Stimulated activated CD4-positive, alpha-beta T cell treated with anti-CD3 and anti-CD28 coated beads, Interleukin-12 subunit alpha, Interleukin-12 subunit beta, amount 100 ng/mL, for 24 hours (primary cell): ENCODE data around the gene DXO.
A peak's percentile ranks its signal among the peaks of the same experiment; 100 is the strongest.
"Not testable (repeated sequence)": the region's sequence is repeated elsewhere in the genome, so short reads cannot be mapped to it uniquely, and the experiment has no call there.

ENCODE experiments used
- DNase-seq, 2 experiments: peaks; one replicate each; pipeline ENCODE4 v3.0.0-alpha.2; 2020; ENCODE audit warnings: low read depth in 2 of 2

The DXO gene

DNA sequence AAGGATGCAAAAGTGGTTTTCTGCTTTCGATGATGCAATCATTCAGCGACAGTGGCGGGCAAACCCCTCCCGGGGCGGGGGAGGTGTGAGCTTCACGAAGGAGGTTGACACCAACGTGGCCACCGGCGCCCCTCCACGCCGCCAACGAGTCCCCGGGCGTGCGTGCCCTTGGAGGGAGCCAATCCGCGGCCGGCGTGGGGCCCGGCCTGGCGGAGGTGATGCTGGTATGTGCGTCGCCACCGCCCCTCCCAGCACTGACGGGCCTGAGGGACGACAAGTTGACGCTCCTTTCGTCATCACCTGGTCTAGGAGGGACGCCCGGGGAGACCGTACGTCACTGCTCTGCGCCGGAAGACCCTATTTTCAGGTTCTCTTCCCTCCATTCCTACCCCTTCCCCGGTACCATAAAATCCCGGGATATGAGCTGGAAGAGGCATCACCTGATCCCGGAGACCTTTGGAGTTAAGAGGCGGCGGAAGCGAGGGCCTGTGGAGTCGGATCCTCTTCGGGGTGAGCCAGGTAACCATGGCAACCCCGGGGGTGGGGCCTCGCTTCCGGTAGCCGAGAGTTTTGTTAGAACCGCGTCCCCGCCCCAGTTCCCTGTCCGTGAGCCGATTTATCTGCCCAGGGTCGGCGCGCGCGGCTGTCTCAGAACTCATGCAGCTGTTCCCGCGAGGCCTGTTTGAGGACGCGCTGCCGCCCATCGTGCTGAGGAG, at the start of gene DXO:
TSS of gene DXO (minus strand) at position 146 of the 716 bp plus-strand sequence. CDS start 463 bp downstream, outside the sequence.
- peak; percentile 96 for DNase-seq

DNA sequence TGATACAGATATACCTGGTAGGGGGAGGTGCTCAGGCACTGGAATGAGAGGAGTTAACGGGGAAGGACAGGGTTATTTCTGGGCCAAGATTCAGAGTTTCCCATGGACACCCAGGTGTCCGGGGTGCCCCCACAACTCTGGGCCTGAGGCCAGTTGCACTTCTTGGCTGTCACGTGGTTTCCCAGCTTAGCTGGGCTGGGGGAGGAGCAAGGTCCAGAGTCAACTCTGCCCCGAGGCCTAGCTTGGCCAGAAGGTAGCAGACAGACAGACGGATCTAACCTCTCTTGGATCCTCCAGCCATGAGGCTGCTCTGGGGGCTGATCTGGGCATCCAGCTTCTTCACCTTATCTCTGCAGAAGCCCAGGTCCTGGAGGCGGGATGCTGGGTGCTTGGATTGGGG, 42.6 kb upstream of the DXO start, which contains the start of gene C4B:
TSS of gene C4B (plus strand) at position 249 of the 400 bp plus-strand sequence. CDS start at position 300, 51 bp downstream.
- DNase-seq: not testable (repeated sequence)

DNA sequence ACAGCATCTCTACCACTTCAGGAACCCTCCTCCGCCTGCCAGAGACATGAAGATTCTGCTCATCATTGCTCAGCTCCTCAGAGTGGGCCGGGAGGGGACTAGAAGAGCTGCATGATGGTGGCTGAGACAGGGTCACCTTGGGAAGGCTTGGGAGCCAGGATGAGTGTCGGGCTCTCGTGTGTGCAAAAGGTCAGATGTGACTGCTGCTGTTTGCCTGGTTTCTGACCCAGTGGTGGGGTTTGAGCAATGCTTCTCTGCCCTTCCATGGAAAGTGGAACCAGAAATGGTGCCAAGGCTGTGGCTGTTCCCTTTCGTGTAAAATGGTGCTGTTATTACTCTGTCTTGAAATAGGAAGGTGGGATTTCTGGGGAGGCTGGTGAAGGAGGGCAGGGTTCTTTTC, 41.8 kb upstream of the DXO start:
- not testable (repeated sequence) for DNase-seq

DNA sequence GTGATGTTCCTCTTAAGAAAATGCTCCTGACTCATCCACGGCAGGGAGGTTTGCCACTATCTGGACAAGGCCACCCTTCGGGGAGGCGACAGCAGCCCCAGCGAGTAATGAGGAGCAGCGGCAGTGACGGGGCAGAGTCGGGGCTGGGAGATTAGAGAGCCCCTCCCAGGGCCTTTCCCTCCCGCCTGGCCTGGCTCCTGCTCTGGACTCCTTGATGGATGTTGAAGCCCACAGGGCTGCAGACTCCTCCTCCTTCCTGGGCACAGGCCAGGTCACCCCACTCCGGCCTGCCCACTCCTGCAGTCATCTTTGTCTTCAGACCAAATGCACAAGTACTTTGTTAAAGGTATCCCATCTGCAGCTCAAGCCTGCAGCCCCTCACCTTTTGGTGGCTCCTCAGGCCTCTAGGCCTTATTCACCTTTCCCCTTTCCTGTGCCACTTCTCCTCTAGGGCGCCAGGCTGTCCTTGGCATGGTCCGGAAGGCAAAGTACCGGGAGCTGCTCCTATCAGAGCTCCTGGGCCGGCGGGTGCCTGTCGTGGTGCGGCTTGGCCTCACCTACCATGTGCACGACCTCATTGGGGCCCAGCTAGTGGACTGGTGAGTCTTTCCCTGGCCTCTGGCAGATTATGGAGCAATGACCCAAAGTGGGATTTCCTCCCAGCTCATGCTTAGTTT, 41.1 kb upstream of the DXO start:
- DNase-seq: not testable (repeated sequence)

DNA sequence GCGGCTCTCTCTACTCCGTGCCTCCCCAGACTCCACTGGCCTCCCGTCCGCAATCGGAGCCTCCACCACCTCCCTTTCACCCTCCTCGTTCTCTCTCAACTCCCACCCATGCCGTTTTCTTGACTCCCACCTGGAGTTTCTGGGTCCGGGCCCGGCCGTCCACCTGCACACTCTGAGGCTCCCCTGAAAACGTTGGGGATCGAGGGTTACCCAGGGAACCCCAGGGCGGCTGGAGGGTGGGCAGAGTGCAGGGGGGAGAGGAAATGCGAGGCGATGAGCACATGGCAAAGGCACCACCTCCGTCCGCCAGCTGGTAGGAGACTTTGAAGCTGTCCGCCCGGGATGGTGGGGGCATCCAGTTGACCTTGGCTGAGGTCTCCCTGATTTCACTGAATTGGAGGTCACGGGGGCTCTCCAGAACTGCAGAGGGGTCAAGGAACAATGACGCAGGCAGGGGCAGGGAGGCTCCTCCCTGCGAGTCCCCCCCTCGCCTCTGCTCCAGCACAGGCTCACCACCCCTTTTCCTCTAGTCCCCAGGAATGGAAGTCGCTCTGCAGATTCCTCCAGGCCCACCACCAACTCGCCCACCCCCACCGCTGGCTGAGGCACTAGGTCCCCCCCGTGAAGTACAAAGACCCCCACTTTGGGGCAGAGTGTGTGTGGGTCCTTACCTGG, 39.1 kb upstream of the DXO start:
- not testable (repeated sequence) for DNase-seq

DNA sequence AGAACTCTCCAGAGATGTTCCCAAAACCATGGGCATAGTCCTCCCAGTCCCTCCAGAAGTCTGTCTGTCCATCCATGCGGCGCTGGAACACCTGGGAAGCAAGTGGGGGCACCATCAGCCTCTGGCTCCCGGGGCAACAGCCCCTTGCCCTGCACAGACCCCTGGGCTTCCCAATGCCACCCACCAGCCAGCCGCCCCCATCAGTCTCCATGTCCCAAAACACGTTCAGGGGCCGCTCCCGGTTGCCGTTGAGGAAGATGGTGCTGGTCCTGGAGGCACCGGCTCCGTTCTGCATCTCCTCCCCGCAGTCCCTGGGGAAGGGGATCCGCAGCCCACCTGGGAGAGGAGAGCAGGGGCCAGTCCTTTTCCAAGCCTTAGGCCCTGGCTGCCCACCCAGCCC, 37.6 kb upstream of the DXO start:
- DNase-seq: not testable (repeated sequence)

DNA sequence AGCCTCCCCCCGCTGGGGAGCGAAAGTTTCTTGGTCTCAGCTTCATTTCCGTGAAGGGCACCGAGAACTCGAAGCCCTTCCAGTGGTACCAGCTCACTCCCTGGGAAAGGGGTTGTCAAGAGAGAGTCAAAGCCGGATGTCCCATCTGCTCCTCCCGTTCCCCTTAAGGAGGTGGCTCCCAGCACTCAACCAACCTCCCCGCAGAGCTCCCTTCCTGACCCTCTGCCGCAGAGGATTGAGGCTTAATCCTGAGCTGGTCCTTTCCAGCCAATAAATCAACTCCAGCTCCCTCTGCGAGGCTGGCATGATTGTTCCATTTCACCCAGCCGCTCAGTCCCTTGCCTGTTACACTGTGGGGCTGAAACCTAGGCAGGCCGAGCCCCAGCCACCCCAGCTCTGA, 36.7 kb upstream of the DXO start:
- DNase-seq: not testable (repeated sequence)

DNA sequence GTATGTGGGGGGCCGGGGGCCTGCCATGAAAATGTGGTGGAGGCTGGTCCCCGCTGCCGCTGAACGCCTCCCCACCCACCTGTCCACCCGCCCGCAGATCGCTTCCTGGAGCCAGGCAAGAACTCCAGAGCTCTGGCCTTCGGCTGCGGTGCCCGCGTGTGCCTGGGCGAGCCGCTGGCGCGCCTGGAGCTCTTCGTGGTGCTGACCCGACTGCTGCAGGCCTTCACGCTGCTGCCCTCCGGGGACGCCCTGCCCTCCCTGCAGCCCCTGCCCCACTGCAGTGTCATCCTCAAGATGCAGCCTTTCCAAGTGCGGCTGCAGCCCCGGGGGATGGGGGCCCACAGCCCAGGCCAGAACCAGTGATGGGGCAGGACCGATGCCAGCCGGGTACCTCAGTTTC, 36.1 kb upstream of the DXO start:
- not testable (repeated sequence) for DNase-seq

DNA sequence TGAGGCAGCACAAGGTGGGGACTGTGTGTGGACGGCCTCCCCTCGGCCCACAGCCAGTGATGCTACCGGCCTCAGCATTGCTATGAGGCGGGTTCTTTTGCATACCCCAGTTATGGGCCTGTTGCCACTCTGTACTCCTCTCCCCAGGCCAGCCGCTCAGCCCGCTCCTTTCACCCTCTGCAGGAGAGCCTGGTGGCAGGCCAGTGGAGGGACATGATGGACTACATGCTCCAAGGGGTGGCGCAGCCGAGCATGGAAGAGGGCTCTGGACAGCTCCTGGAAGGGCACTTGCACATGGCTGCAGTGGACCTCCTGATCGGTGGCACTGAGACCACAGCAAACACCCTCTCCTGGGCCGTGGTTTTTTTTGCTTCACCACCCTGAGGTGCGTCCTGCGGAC, 35.1 kb upstream of the DXO start:
- DNase-seq: not testable (repeated sequence)

DNA sequence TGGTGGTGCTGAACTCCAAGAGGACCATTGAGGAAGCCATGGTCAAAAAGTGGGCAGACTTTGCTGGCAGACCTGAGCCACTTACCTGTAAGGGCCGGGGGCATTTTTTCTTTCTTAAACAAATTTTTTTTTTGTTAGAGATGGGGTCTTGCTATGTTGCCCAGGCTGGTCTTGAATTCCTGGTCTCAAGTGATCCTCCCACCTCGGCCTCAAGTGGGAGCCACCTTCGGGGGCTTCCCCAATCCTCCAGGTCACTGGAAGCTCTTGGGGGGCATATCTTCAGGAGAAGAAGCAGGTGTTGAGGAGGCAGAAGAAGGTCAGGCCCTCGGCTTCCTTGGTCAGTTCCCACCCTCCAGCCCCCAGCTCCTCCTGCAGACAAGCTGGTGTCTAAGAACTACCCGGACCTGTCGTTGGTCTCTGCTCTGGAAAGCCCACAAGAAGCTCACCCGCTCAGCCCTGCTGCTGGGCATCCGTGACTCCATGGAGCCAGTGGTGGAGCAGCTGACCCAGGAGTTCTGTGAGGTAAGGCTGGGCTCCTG, 34.1 kb upstream of the DXO start:
- not testable (repeated sequence) for DNase-seq

DNA sequence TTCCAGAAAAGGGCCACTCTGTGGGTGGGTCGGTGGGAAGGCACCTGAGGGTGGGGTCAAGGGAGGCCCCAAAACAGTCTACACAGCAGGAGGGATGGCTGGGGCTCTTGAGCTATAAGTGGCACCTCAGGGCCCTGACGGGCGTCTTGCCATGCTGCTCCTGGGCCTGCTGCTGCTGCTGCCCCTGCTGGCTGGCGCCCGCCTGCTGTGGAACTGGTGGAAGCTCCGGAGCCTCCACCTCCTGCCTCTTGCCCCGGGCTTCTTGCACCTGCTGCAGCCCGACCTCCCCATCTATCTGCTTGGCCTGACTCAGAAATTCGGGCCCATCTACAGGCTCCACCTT, 33.6 kb upstream of the DXO start:
- not testable (repeated sequence) for DNase-seq

DNA sequence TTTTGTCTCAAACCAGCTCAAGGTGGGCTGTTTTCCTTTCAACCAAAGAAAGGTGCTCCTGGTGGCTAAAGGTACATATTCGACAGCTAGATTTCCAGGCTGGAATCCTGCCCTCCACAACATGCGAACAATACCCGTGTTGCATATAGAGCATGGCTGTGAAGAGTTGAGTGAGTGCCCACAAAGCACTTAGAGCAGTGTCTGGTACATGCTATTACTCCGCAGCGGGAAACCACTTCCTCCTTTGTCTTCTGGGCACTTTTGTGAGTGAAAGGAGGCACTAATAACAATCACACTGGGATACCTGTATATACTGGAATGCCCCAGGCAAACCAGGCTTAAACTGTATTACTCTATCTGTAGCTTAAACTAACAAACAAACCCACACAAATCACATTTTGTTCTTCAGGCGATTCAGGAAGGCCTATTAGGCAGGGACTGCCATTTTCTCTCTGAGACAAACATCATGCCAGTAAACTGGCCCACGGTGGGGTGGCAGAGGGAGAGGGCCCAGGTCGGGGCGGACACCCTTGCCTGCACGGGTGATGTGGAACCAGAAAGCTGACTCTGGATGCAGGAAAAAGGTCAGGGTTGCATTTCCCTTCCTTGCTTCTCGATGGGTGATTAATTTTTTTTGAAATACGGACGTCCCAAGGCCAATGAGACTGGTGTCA, 33.1 kb upstream of the DXO start:
- DNase-seq: not testable (repeated sequence)

DNA sequence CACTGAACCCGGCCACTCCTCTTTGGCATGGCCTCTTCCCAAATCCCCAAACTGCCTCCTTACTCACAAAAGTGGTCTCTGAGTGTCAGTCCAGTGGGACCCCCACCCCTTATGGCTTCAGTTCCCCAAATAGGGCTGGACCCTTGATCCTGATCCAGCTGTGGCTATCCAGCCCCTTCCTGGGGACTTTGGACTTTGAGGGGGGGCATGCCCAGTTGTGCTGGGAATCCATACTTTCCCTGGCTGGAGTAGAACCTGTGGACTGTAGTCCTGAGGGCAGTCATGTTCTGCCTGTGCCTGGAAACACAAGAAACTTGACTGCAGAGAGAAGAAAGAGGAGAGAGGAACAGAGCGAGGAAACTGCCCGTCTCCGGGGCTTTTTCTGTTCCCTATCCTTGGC, 32.5 kb upstream of the DXO start:
- DNase-seq: not testable (repeated sequence)

DNA sequence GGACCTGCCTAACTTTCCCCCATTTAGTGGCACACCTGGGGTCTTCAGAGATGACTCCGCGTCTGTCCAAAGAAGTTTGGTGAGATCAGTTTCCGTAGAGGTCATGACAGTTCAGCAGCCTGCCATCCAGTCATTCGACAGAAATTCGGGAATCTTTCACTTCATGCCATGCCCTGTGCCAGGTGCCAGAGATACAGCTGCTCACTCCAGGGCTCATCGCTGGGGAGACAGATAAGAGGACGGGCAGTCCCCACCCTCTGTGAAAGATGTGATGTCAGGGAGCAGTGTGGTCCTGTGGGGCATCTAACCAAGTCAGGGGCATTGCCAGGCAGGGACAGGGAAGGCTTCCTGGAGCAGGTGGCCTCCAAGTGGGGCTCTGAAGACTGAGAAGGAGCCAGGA, 31.4 kb upstream of the DXO start:
- DNase-seq: not testable (repeated sequence)

DNA sequence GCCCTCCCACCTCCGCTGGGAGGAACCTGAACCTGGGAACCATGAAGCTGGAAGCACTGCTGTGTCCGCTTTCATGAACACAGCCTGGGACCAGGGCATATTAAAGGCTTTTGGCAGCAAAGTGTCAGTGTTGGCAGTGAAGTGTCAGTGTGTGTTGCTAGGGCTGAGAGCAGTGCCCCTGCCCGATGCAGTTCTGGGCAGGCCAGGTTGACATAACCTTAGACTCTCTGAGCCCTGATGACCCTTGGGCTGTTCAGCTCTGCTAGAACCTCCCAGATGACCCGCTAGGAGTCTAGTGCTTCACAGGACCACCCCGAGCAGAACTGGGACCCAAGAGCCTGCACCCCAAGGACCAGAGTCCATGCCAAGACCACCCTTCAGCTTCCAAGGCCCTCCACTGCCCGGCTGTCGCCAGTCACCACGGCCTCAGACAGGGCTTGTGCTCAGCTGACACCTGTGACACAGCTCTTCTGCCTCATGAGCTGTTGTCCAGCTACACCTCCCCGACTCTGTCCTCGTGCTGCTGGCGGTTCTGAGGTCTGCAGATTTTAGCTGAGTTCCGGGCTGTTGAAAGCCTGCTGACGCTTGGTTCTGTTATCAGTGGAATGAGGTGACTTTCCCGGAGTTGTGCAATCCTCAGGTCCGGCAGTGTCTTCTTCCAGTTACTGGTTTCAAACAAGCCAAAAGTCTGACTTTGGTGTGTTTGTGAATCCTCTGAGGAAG, 30.8 kb upstream of the DXO start:
- DNase-seq: not testable (repeated sequence)

DNA sequence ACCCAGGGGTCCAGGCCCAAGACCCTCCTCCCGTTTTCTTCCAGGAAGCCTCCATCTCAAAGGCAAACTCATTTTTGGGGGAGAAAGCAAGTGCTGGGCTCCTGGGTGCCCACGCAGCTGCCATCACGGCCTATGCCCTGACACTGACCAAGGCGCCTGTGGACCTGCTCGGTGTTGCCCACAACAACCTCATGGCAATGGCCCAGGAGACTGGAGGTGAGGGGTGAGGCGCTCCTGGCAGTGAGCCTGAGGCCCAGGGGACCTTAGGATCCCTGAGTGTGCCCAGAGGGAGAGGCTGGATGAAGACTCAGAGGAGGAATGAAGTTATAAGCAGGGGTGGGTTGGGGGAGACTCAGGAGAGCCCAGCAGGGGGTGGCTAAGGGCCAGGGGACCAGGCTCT, 24.4 kb upstream of the DXO start:
- DNase-seq: not testable (repeated sequence)

DNA sequence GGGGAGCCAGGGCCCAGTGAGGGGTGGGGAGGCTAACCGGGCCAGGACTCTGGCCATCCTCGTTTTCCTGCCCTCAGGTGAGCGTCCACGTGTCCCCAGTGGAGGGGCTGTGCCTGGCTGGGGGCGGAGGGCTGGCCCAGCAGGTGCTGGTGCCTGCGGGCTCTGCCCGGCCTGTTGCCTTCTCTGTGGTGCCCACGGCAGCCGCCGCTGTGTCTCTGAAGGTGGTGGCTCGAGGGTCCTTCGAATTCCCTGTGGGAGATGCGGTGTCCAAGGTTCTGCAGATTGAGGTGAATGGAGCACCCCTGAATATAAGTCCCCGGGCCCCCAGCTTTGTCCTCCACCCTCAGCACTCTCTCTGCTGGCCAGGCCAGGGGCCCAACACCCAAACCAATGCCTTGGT, 22.5 kb upstream of the DXO start:
- not testable (repeated sequence) for DNase-seq

DNA sequence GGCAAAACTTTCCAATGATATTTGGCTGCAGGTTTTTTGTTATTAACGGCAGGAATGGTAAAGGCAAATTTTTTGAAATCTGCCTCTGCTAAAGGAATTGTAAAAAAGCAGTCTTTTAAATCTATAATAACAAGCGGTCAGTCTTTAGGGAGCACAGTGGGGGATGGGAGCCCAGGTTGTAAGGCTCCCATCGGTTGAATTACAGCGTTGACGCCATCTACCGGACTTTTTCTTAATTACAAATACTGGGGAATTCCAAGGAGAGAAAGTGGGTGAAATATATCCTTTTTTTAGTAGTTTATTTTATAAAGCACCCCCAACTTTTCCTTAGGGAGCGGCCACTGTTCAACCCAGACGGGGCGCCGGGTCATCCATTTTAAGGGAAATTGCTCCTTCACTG, 17.4 kb upstream of the DXO start:
- DNase-seq: not testable (repeated sequence)

DNA sequence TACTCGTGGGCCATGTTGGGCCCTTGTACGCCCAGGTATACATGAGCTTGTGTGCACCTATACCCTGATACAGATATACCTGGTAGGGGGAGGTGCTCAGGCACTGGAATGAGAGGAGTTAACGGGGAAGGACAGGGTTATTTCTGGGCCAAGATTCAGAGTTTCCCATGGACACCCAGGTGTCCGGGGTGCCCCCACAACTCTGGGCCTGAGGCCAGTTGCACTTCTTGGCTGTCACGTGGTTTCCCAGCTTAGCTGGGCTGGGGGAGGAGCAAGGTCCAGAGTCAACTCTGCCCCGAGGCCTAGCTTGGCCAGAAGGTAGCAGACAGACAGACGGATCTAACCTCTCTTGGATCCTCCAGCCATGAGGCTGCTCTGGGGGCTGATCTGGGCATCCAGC, 9.8 kb upstream of the DXO start, which contains the start of gene C4A:
TSS of gene C4A (plus strand) at position 314 of the 400 bp plus-strand sequence. CDS start at position 365, 51 bp downstream.
- not testable (repeated sequence) for DNase-seq

DNA sequence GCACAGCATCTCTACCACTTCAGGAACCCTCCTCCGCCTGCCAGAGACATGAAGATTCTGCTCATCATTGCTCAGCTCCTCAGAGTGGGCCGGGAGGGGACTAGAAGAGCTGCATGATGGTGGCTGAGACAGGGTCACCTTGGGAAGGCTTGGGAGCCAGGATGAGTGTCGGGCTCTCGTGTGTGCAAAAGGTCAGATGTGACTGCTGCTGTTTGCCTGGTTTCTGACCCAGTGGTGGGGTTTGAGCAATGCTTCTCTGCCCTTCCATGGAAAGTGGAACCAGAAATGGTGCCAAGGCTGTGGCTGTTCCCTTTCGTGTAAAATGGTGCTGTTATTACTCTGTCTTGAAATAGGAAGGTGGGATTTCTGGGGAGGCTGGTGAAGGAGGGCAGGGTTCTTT, 9.1 kb upstream of the DXO start:
- DNase-seq: not testable (repeated sequence)
